AG04450 (cell line): ENCODE data around the gene PER2. TPM values are rescaled to one million over a fixed set of nuclear protein-coding genes. Genes with fewer than 3 reads are reported as not detected.

Experiments used
- CTCF ChIA-PET: fragments of 300-600, 350-600 bp; formaldehyde crosslinking; extraction: SDS; loops from one replicate; lab custom pipeline; 2022; ENCODE audit warnings: antibody characterized with exemption, inconsistent platforms; lab: Charles Lee
- POLR2A ChIA-PET: fragments of 350-600 bp; formaldehyde crosslinking; extraction: SDS; loops from one replicate; lab custom pipeline; 2021; ENCODE audit warnings: antibody characterized with exemption, inconsistent platforms; lab: Yijun Ruan, JAX
- DNase-seq: peaks from one replicate; pipeline ENCODE4 v3.0.0-alpha.2; 2011; ENCODE audit warnings: low read depth, low spot score
- H3K27ac ChIP-seq: one replicate; pipeline ENCODE4 v1.5.1; 2012; ENCODE audit warnings: low read depth, low read length, control low read depth
- H3K27me3 ChIP-seq: one replicate; pipeline ENCODE4 v1.6.0; 2012; ENCODE audit warnings: low read length; ENCODE audit not compliant: control insufficient read depth, insufficient read depth
- H3K4me3 ChIP-seq: 2 replicates; pipeline ENCODE4 v1.5.1; 2011; ENCODE audit warnings: mild to moderate bottlenecking, low read depth, low read length, control low read depth
- H3K9me3 ChIP-seq: 2 replicates; pipeline ENCODE4 v1.5.1; 2012; ENCODE audit warnings: low read length; ENCODE audit not compliant: control insufficient read depth, insufficient read depth
- polyA plus RNA-seq: library from polyadenylated mRNA; depleted of rRNA; stranded (reverse); fragments of >200 nt; gene quantifications from 2 replicates; pipeline ENCODE4 v1.2.3, GENCODE V29; 2011
- TF ChIP-seq, protein P1 (sequence below): IDR thresholded peaks from 2 replicates; pipeline ENCODE4 v1.5.1; 2011; ENCODE audit warnings: low read depth, low read length, control low read depth, inconsistent platforms

Gene PER2
- polyA plus RNA-seq, 1 experiment, result 1.9 TPM

- Histone ChIP-seq H3K27me3 (peaks cover 35% of the 10 kb centered on the region), H3K27ac (no peak overlapping the region), H3K9me3 (no peaks in the 10 kb centered on the region), H3K4me3 (no peak overlapping the region)
- TF ChIP-seq, protein P1, sequence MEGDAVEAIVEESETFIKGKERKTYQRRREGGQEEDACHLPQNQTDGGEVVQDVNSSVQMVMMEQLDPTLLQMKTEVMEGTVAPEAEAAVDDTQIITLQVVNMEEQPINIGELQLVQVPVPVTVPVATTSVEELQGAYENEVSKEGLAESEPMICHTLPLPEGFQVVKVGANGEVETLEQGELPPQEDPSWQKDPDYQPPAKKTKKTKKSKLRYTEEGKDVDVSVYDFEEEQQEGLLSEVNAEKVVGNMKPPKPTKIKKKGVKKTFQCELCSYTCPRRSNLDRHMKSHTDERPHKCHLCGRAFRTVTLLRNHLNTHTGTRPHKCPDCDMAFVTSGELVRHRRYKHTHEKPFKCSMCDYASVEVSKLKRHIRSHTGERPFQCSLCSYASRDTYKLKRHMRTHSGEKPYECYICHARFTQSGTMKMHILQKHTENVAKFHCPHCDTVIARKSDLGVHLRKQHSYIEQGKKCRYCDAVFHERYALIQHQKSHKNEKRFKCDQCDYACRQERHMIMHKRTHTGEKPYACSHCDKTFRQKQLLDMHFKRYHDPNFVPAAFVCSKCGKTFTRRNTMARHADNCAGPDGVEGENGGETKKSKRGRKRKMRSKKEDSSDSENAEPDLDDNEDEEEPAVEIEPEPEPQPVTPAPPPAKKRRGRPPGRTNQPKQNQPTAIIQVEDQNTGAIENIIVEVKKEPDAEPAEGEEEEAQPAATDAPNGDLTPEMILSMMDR, result no peak
- DNase-seq, result no peak
- ChIA-PET CTCF (no interaction called here), POLR2A (no interaction called here)
These were observed 7.0 kb upstream of the PER2 start for GRCh38 chr2:238295144-238296112.

DNA sequence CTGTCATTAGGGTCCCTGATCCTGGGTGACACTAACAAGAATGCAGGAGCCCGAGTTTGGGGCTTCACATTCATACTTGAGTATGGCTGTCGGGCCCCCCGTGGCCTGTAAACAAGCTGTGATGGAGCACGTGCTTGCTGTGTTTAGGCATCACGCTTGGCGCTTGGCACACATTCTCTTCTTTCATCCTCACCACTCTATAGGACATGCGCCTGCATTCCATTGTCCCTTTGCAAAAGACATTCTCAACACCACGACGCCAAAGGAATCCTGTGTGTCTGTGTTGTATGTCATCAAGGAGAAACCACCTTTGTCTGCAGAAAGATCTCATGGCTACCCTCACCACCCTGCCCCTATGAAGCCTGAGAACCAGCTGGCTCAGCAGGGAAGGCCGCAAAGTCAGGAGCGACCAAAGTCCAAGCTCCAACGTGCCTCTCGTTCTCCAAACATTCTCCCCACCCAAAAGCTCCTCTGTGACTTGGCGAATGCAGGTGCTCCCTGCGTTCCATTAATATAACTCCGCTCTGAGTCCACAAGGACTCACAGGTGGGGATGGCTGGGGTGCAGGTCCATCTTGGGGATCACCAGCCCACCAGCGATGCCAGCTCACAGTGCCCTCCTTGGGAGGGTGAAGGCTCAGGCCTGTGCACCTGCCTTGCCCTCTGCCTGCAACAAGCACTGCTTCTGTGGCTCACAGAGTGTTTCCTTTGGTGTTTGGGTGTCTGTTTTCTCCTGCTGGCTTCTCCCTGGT lies 6.2 kb upstream of the PER2 start:
- Histone ChIP-seq H3K27ac (no peak overlapping the region), H3K27me3 (peaks cover 33% of the 10 kb centered on the region), H3K4me3 (no peak overlapping the region), H3K9me3 (no peaks in the 10 kb centered on the region)
- TF ChIP-seq, protein P1, result no peak
- POLR2A ChIA-PET, result no interaction called here
- no peak for DNase-seq
- CTCF ChIA-PET, result interaction anchor here (0.6 kb wide), 1 partner anchor 769 kb away, joined by 6 read pairs; no protein-coding TSS in a partner anchor

- no peak overlapping the region for H3K27ac ChIP-seq
- H3K9me3 ChIP-seq, result no peaks in the 10 kb centered on the region
- ChIA-PET CTCF (no interaction called here), POLR2A (no interaction called here)
- TF ChIP-seq, protein P1, result no peak
- peaks cover 31% of the 10 kb centered on the region for H3K27me3 ChIP-seq
- H3K4me3 ChIP-seq, result no peak overlapping the region
- no peak for DNase-seq
These were observed 5.6 kb upstream of the PER2 start for GRCh38 chr2:238294046-238294392.

- POLR2A ChIA-PET, result no interaction called here
- H3K9me3 ChIP-seq, result no peaks in the 10 kb centered on the region
- no peak overlapping the region for H3K27ac ChIP-seq
- TF ChIP-seq, protein P1, result no peak
- DNase-seq, result no peak
- peaks cover 19% of the 10 kb centered on the region for H3K27me3 ChIP-seq
- CTCF ChIA-PET, result interaction anchor here (1.3 kb wide), 1 partner anchor 28 kb away, joined by 3 read pairs; no protein-coding TSS in a partner anchor
- no peak overlapping the region for H3K4me3 ChIP-seq
These were observed 3.3 kb upstream of the PER2 start for GRCh38 chr2:238291550-238292281.
